ENCODE results near the gene KRTDAP. TPM values are rescaled to one million over a fixed set of nuclear protein-coding genes. Genes with fewer than 3 reads are reported as not detected.

KRTDAP gene
- total and polyA plus RNA-seq, 8 donors: 0.98 to 2.2 (median 1.8) TPM; not detected in 2

DNA sequence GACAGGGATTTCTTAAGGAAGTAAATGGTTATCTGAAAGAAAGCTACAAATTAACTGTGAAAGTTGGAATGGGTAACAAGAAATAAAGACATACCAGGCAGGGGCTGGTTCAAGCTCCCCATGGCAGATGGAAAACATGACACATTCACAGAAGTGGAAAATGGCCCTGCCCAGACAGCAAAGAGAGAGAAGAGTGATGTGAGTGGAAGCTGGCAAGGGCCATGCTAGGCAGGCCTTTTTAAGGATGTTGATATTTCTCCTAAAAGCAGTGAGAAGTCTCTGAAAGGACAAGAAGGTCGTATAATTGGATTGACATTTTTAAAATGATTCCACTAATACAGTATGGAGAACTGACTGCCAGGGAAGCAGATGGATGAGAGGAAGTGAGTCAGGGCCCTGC is 45.5 kb downstream of the KRTDAP start:
- intact Hi-C loops (cut with DNase I): no loop called here
- no peak for DNase-seq

DNA sequence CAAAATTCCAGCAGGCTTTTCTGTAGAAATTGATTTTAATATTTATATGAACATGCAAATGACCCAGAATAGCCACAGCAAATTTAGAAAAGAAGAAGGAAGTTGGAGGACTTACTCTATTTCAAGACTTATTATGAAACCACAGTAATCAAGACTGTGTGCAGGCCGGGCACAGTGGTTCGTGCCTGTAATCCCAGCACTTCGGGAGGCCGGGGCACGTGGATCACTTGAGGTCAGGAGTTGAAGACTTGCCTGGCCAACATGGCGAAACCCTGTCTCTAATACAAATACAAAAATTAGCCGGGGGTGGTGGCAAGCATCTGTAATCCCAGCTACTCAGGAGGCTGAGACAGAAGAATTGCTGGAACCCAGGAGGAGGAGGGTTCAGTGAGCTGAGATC is 48.2 kb downstream of the KRTDAP start:
- H3K27ac ChIP-seq: peak overlapping the region in 1 of 2 donors; percentile 82
- no peaks in the 10 kb centered on the region for H3K36me3 ChIP-seq
- TF ChIP-seq, protein P1, sequence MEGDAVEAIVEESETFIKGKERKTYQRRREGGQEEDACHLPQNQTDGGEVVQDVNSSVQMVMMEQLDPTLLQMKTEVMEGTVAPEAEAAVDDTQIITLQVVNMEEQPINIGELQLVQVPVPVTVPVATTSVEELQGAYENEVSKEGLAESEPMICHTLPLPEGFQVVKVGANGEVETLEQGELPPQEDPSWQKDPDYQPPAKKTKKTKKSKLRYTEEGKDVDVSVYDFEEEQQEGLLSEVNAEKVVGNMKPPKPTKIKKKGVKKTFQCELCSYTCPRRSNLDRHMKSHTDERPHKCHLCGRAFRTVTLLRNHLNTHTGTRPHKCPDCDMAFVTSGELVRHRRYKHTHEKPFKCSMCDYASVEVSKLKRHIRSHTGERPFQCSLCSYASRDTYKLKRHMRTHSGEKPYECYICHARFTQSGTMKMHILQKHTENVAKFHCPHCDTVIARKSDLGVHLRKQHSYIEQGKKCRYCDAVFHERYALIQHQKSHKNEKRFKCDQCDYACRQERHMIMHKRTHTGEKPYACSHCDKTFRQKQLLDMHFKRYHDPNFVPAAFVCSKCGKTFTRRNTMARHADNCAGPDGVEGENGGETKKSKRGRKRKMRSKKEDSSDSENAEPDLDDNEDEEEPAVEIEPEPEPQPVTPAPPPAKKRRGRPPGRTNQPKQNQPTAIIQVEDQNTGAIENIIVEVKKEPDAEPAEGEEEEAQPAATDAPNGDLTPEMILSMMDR (IDR thresholded peaks at IDR 0.05): no peak
- H3K27me3 ChIP-seq: no peaks in the 10 kb centered on the region
- ATAC-seq (peak; percentile 64), DNase-seq (peak in 2 of 4 donors; percentile 83 to 93)
- intact Hi-C loops (cut with DNase I): no loop called here
- peaks cover 0 to 77% of the 10 kb centered on the region in 2 donors for H3K4me1 ChIP-seq
- H3K9me3 ChIP-seq: no peaks in the 10 kb centered on the region
- H3K4me3 ChIP-seq: no peak overlapping the region

More for the DNA sequence above, 45.5 kb downstream of the KRTDAP start:
- no peak for ATAC-seq
- H3K9me3 ChIP-seq: no peaks in the 10 kb centered on the region
- H3K4me1 ChIP-seq: peaks cover 0 to 85% of the 10 kb centered on the region in 2 donors
- peaks cover 0 to 4% of the 10 kb centered on the region in 2 donors for H3K27me3 ChIP-seq
- TF ChIP-seq, protein P1 (IDR thresholded peaks at IDR 0.05): no peak
- no peak overlapping the region for H3K27ac ChIP-seq
- no peak overlapping the region for H3K4me3 ChIP-seq
- H3K36me3 ChIP-seq: peaks cover 0 to 3% of the 10 kb centered on the region in 2 donors

DNA sequence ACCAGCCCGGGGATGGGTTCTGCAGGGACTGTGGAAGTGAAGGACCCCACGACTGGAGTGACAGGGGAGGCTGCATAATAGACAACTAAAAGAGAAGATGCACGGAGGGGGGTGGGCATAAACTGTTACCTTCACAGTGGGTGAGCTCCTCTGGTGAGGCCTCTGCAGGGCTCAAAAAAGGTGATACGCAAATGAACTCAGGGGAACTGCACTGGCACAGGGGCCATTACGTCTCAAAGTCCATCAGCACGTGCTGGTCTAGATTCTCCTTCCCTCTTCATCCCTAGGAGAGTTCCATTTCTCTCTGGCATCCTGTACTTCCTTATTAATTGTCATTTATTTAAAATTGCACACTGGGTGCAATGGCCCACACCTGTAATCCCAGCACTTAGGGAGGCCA is 50.3 kb downstream of the KRTDAP start:
- no peak overlapping the region for H3K27ac ChIP-seq

DNA sequence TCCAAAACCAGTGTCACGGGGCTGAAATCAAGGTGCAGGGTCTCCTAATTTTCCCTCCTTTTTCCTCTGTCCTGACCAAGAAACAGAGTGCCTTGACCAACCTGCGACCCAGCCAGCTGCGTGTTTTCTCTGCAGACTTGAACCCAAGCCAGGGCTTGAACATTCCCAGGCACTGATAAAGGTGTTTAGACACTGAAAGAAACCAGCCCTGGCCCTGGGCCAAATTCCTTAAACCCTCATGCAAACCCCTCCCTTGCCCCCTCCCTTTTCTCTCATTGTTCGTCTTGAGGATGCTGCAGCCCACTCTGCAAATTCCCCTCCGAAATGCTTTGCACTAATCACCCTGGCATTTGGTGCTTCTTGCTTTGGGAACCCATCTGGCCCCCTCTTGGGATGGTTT is 51.7 kb downstream of the KRTDAP start:
- no peak overlapping the region for H3K4me3 ChIP-seq
- ATAC-seq: no peak
- TF ChIP-seq, protein P1 (IDR thresholded peaks at IDR 0.05): no peak
- peak overlapping the region in 1 of 2 donors; percentile 90 for H3K27ac ChIP-seq
- no peak for DNase-seq
- H3K4me1 ChIP-seq: peaks cover 11 to 86% of the 10 kb centered on the region in 2 donors
- no peaks in the 10 kb centered on the region for H3K9me3 ChIP-seq
- intact Hi-C loops (cut with DNase I): no loop called here
- no peaks in the 10 kb centered on the region for H3K36me3 ChIP-seq
- H3K27me3 ChIP-seq: no peaks in the 10 kb centered on the region

More for the DNA sequence above, 50.3 kb downstream of the KRTDAP start:
- no peaks in the 10 kb centered on the region for H3K27me3 ChIP-seq
- no peaks in the 10 kb centered on the region for H3K9me3 ChIP-seq
- H3K36me3 ChIP-seq: no peaks in the 10 kb centered on the region
- DNase-seq: no peak
- intact Hi-C loops (cut with DNase I): no loop called here
- TF ChIP-seq, protein P1 (IDR thresholded peaks at IDR 0.05): no peak
- ATAC-seq: no peak
- no peak overlapping the region for H3K4me3 ChIP-seq
- peaks cover 11 to 77% of the 10 kb centered on the region in 2 donors for H3K4me1 ChIP-seq

DNA sequence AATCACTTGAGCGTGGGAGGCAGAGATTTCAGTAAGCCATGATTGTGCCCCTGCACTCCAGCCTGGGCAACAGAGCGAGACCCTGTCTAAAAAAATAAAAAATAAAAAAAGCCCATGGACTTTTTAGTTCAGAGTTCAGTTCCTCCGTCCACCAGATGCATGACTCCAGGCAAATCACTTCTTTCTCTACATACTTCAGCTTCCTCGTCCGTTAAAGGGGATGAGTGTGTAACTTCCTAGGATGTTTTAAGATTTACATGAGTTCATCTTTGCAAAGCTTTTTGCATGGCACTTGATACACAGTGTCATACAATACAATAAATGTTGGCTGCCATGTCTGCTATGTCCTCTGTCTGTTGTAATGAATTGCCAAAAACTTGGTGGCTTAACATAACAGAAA is 52.2 kb downstream of the KRTDAP start:
- H3K9me3 ChIP-seq: no peaks in the 10 kb centered on the region
- intact Hi-C loops (cut with DNase I): no loop called here
- no peaks in the 10 kb centered on the region for H3K27me3 ChIP-seq
- H3K4me3 ChIP-seq: no peak overlapping the region
- DNase-seq (no peak), ATAC-seq (no peak)
- peaks cover 11 to 90% of the 10 kb centered on the region in 2 donors for H3K4me1 ChIP-seq
- TF ChIP-seq, protein P1 (IDR thresholded peaks at IDR 0.05): no peak
- no peaks in the 10 kb centered on the region for H3K36me3 ChIP-seq
- peak overlapping the region in 1 of 2 donors; percentile 90 for H3K27ac ChIP-seq
